Measurements from ENCODE around the gene STARD3.

DNA sequence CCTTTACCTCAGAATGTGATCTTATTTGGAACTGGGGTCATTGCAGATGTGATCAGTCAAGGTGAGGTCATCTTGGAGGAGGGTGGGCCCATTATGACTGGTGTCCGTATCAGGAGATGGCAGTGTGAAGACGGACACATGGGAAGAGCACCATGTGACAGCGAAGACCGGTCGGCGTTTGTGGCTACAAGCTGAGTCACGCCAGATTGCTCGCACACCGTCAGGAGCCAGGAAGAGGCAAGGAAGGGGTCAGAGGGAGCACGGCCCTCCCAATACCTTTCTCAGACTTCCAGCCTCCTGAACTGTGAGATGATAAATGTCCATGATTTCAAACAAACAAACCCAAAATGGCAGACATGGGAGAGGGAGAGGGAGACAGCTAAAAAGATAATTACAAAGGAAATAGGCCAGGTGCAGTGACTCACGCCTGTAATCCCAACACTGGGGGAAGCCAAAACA, 13.2 kb downstream of the STARD3 start:
- TF ChIP-seq, protein P1, sequence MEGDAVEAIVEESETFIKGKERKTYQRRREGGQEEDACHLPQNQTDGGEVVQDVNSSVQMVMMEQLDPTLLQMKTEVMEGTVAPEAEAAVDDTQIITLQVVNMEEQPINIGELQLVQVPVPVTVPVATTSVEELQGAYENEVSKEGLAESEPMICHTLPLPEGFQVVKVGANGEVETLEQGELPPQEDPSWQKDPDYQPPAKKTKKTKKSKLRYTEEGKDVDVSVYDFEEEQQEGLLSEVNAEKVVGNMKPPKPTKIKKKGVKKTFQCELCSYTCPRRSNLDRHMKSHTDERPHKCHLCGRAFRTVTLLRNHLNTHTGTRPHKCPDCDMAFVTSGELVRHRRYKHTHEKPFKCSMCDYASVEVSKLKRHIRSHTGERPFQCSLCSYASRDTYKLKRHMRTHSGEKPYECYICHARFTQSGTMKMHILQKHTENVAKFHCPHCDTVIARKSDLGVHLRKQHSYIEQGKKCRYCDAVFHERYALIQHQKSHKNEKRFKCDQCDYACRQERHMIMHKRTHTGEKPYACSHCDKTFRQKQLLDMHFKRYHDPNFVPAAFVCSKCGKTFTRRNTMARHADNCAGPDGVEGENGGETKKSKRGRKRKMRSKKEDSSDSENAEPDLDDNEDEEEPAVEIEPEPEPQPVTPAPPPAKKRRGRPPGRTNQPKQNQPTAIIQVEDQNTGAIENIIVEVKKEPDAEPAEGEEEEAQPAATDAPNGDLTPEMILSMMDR (IDR thresholded peaks at IDR 0.05 in 8 of 11, conservative IDR thresholded peaks at IDR 0.05 in 3 of 11), result no peak
- TF ChIP-seq POLR2A (IDR thresholded peaks at IDR 0.05) (no peak), POLR2AphosphoS5 (IDR thresholded peaks at IDR 0.05) (peak in 1 of 3 donors; percentile 4)

Data from spleen (tissue), 7 donors.